GM19372 (cell line): ENCODE data around the gene TBX20.

Source experiments
- ATAC-seq: cut with Tn5 transposase; IDR thresholded peaks from one replicate; pipeline ENCODE4 v1.9.1; 2021; ENCODE audit warnings: mild to moderate bottlenecking, low read depth, moderate library complexity; ENCODE audit not compliant: unreplicated experiment

The TBX20 gene

GRCh38 chr7:35253710-35254495 is at the start of gene TBX20:
Gene TBX20, minus strand, starts transcription at chr7:35254100. Its CDS starts 480 bp downstream, at chr7:35253620.
- ATAC-seq, result no peak

- ATAC-seq, result no peak
Measured at GRCh38 chr7:35289376-35289775, 35.5 kb upstream of the TBX20 start.

- ATAC-seq, result no peak
Measured at GRCh38 chr7:35286986-35287385, 33.1 kb upstream of the TBX20 start.

GRCh38 chr7:35286422-35286821 is 32.5 kb upstream of the TBX20 start:
- ATAC-seq, result no peak

GRCh38 chr7:35285799-35286198 is 31.9 kb upstream of the TBX20 start:
- no peak for ATAC-seq

GRCh38 chr7:35280902-35281301 is 27.0 kb upstream of the TBX20 start:
- ATAC-seq, result no peak

- no peak for ATAC-seq
Measured at GRCh38 chr7:35277359-35277758, 23.5 kb upstream of the TBX20 start.

GRCh38 chr7:35272246-35272645 is 18.3 kb upstream of the TBX20 start:
- ATAC-seq, result no peak

GRCh38 chr7:35268953-35269352 is 15.1 kb upstream of the TBX20 start:
- no peak for ATAC-seq

- ATAC-seq, result no peak
Measured at GRCh38 chr7:35267411-35267810, 13.5 kb upstream of the TBX20 start.

GRCh38 chr7:35263396-35263795 is 9.5 kb upstream of the TBX20 start:
- no peak for ATAC-seq

GRCh38 chr7:35261476-35262285 is 7.8 kb upstream of the TBX20 start:
- ATAC-seq, result no peak

- no peak for ATAC-seq
Measured at GRCh38 chr7:35261041-35261440, 7.1 kb upstream of the TBX20 start.

GRCh38 chr7:35260246-35260645 is 6.3 kb upstream of the TBX20 start:
- ATAC-seq, result no peak

GRCh38 chr7:35259523-35259908 is 5.6 kb upstream of the TBX20 start:
- no peak for ATAC-seq

GRCh38 chr7:35258868-35259522 is 5.1 kb upstream of the TBX20 start:
- no peak for ATAC-seq

- ATAC-seq, result no peak
Measured at GRCh38 chr7:35258125-35258867, 4.4 kb upstream of the TBX20 start.

GRCh38 chr7:35257251-35258124 is 3.6 kb upstream of the TBX20 start:
- ATAC-seq, result no peak

GRCh38 chr7:35256256-35257175 is 2.6 kb upstream of the TBX20 start:
- ATAC-seq, result no peak
